BJ (cell line): ENCODE measurements around the gene KRTAP10-10. TPM values are rescaled to one million over a fixed set of nuclear protein-coding genes. Genes with fewer than 3 reads are reported as not detected.

ENCODE experiments used
- CTCF ChIA-PET: fragments of 350-600 bp; formaldehyde crosslinking; extraction: SDS; loops from one replicate; lab custom pipeline; 2021; ENCODE audit warnings: antibody characterized with exemption, inconsistent platforms; lab: Yijun Ruan, JAX
- POLR2A ChIA-PET: fragments of 300-600 bp; sonication (Branson Sonifier 250); formaldehyde crosslinking; extraction: SDS; loops from one replicate; lab custom pipeline; 2021; ENCODE audit warnings: antibody characterized with exemption; lab: Charles Lee
- DNase-seq: peaks from one replicate; pipeline ENCODE4 v3.0.0-alpha.2; 2011; ENCODE audit warnings: low read depth
- H3K27me3 ChIP-seq: 2 replicates; pipeline ENCODE4 v1.6.0; 2011; ENCODE audit warnings: low read length; ENCODE audit not compliant: control insufficient read depth, insufficient read depth
- H3K36me3 ChIP-seq: 2 replicates; pipeline ENCODE4 v1.5.1; 2011; ENCODE audit warnings: low read length; ENCODE audit not compliant: control insufficient read depth, insufficient read depth
- H3K4me3 ChIP-seq: 2 replicates; pipeline ENCODE4 v1.5.1; 2011; ENCODE audit warnings: low read depth, mild to moderate bottlenecking, control low read depth, low read length
- CTCF ChIP-seq: IDR thresholded peaks from 2 replicates; pipeline ENCODE4 v1.5.1; 2011; ENCODE audit warnings: low read depth, mild to moderate bottlenecking, control low read depth, inconsistent platforms, low read length, moderate library complexity; ENCODE audit not compliant: insufficient read depth
- polyA plus RNA-seq: library from polyadenylated mRNA; depleted of rRNA; stranded (reverse); fragments of >200 nt; gene quantifications from 2 replicates; pipeline ENCODE4 v1.2.3, GENCODE V29; 2011

The KRTAP10-10 gene
- polyA plus RNA-seq, 1 experiment = not detected

DNA sequence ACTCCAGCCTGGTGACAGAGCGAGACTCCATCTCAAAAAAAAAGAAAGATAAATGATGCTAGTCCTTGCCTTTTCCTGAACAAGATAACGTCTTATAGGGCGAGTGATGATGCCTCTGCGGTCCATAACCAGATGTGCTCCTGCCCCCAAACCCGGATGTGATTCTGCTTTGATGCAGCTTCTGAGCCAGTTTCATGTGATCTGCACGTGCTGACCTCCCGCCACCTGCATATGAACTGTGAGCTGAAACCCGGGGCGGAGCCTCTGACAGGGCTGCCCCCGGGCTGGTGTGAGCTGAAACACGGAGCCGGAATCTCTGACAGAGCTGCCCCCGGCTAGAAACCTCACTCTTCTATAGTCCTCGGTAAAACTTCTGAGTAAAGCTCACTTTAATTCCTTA lies 16.0 kb downstream of the KRTAP10-10 start:
- Histone ChIP-seq H3K27me3 (no peaks in the 10 kb centered on the region), H3K36me3 (no peaks in the 10 kb centered on the region), H3K4me3 (no peak overlapping the region)
- DNase-seq = no peak
- ChIA-PET POLR2A (no interaction called here), CTCF (no interaction called here)
- TF ChIP-seq CTCF = no peak

- no peaks in the 10 kb centered on the region for H3K36me3 ChIP-seq
- CTCF ChIA-PET = no interaction called here
- DNase-seq = no peak
Observed at GRCh38 chr21:44653656-44654575, 16.8 kb downstream of the KRTAP10-10 start.

GRCh38 chr21:44654576-44655175 lies 17.5 kb downstream of the KRTAP10-10 start, which contains the start of gene KRTAP12-4:
Gene KRTAP12-4 (minus strand): TSS chr21:44654659. CDS start chr21:44654614, 45 bp downstream.
- Histone ChIP-seq H3K27me3 (no peaks in the 10 kb centered on the region), H3K4me3 (no peak within 1 kb of the TSS), H3K36me3 (no peaks in the 10 kb centered on the region)
- no peak for TF ChIP-seq CTCF
- DNase-seq = no peak
- ChIA-PET POLR2A (no interaction called here), CTCF (no interaction called here)

More at GRCh38 chr21:44653656-44654575, 16.8 kb downstream of the KRTAP10-10 start:
- Histone ChIP-seq H3K27me3 (no peaks in the 10 kb centered on the region), H3K4me3 (no peak overlapping the region)
- no peak for TF ChIP-seq CTCF
- POLR2A ChIA-PET = no interaction called here

DNA sequence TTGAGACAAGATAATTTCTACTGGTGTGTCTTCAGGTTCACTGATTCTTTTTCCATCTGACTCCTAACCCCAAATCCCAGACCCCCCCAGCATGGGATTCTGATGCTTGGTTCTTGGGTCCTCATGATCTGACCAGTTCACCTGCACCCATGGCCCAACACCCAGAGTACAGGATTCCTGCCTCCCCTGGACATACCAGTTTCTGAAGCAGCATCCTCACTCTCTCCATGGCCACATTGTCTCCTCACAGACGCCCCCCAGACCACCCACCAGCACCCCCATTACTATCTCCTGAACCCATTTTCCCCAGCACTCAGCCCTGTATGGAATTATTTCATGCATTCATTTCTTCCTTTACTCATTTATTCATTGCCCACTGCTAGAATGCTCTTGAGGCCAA lies 19.7 kb downstream of the KRTAP10-10 start:
- Histone ChIP-seq H3K36me3 (no peaks in the 10 kb centered on the region), H3K27me3 (no peaks in the 10 kb centered on the region), H3K4me3 (no peak overlapping the region)
- TF ChIP-seq CTCF = no peak
- no peak for DNase-seq
- POLR2A ChIA-PET = no interaction called here
- CTCF ChIA-PET = no interaction called here
